HEK293T (cell line): ENCODE results near the gene XRCC6.

Experiments used
- BHLHE40 ChIP-seq: fragments of 450-650 bp; IDR thresholded peaks from 2 replicates; pipeline ENCODE4 v1.6.1; 2016; ENCODE audit warnings: mild to moderate bottlenecking, moderate library complexity, borderline replicate concordance
- ELF4 ChIP-seq: fragments of 450-650 bp; IDR thresholded peaks from 2 replicates; pipeline ENCODE4 v1.6.1; 2017; ENCODE audit warnings: antibody characterized with exemption
- FOXA1 ChIP-seq: fragments of 450-650 bp; IDR thresholded peaks from 2 replicates; pipeline ENCODE4 v1.6.1; 2016; ENCODE audit warnings: mild to moderate bottlenecking
- SP1 ChIP-seq: fragments of 450-650 bp; IDR thresholded peaks from 2 replicates; pipeline ENCODE4 v1.6.1; 2017
- TARDBP ChIP-seq: fragments of 450-650 bp; IDR thresholded peaks from 2 replicates; pipeline ENCODE4 v1.6.1; 2016
- ZNF384 ChIP-seq: fragments of 450-650 bp; IDR thresholded peaks from 2 replicates; pipeline ENCODE4 v1.6.1; 2016

DNA sequence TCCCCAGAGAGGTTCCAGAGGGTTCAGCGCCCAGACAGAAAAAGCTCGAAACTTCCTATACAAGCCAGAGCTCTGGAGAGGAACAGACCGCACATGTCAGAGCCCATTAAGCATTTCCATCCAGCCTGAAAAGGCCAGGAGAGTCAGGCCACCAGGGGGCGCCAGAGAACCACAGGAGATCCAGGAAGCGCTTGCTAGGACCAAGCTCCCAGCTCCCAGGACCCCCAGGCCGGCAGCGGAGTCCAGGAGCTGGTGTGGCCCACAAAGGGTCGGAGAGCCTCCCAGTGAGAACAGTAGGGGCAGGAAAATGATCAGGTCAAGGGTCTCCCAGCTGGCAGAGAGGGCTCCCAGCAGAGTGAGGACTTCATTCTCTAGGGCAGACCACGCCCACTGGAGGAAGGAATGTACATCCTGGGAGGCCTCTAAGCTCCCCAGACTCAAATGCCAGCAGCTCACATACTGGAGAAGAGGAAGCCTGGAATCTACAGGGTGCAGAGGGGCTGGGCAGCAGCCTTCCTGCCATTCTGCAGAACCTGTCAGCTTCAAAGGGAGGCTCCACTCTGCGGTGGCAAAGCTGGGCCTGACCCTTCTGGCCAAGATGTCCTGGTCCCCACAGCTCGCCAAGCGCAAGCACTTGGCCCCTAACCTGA lies 76.2 kb downstream of the XRCC6 start:
- TF ChIP-seq FOXA1, result no peak
- no peak for TF ChIP-seq ELF4
- no peak for TF ChIP-seq ZNF384
- TF ChIP-seq BHLHE40, result no peak
- no peak for TF ChIP-seq TARDBP
- no peak for TF ChIP-seq SP1
